Endothelial cell of umbilical vein (primary cell): ENCODE data around the gene TCF25. TPM values are rescaled to one million over a fixed set of nuclear protein-coding genes. Genes with fewer than 3 reads are reported as not detected.

Experiments used
- BruUV-seq: library from RNA; stranded (reverse); fragments of 400-500 nt; replicated peaks from 2 replicates; lab custom pipeline; 2021; lab: Mats Ljungman, UMichigan
- CTCF ChIA-PET: fragments of 300-600, 350-600 bp; sonication (Branson Sonifier 250); formaldehyde crosslinking; loops from one replicate; lab custom pipeline; 2021; ENCODE audit warnings: antibody characterized with exemption, inconsistent platforms; lab: Charles Lee
- POLR2A ChIA-PET: fragments of 300-600, 350-600 bp; sonication (Branson Sonifier 250); formaldehyde crosslinking; loops from one replicate; lab custom pipeline; 2021; ENCODE audit warnings: antibody characterized with exemption, inconsistent platforms; lab: Charles Lee
- DNase-seq: peaks from one replicate; pipeline ENCODE4 v3.0.0-alpha.2; 2011; ENCODE audit warnings: low read depth, low spot score
- FAIRE-seq: peaks from 2 replicates; lab custom pipeline; 2011; peaks lifted over from hg19 to GRCh38; lab: Jason Lieb, UNC
- H2AFZ ChIP-seq: 2 replicates; pipeline ENCODE4 v1.6.0; 2012; ENCODE audit warnings: low read depth, low read length, control low read depth, inconsistent platforms
- H3K27ac ChIP-seq: 2 replicates; pipeline ENCODE4 v1.5.1; 2011; ENCODE audit warnings: low read depth, mild to moderate bottlenecking, control low read depth, low read length, moderate library complexity; ENCODE audit not compliant: insufficient read depth
- H3K27me3 ChIP-seq, 2 experiments: 2 replicates each; pipeline versions ENCODE4 v1.6.0 to v1.6.1; 2011; ENCODE audit warnings: low read length in 2 of 2, mixed read lengths in 1 of 2; ENCODE audit not compliant: control insufficient read depth in 2 of 2, insufficient read depth in 2 of 2
- H3K36me3 ChIP-seq, 2 experiments: 2 replicates in 1 of 2; 3 replicates in 1 of 2; pipeline ENCODE4 v1.5.1; 2011; ENCODE audit warnings: low read length in 2 of 2, mild to moderate bottlenecking in 1 of 2, moderate library complexity in 1 of 2; ENCODE audit not compliant: control insufficient read depth in 2 of 2, insufficient read depth in 2 of 2; ENCODE audit errors: extremely low read depth in 1 of 2
- H3K4me1 ChIP-seq: 3 replicates; pipeline ENCODE4 v1.5.1; 2011; ENCODE audit warnings: mild to moderate bottlenecking, low read length; ENCODE audit not compliant: control insufficient read depth, insufficient read depth; ENCODE audit errors: extremely low read depth
- H3K4me2 ChIP-seq: 2 replicates; pipeline ENCODE4 v1.6.1; 2011; ENCODE audit warnings: low read length, control low read depth, mixed read lengths; ENCODE audit not compliant: insufficient read depth
- H3K4me3 ChIP-seq, 3 experiments: fragments of 200-600 bp in 1 of 3; sonication (generic), shearing (Covaris generic) in 1 of 3; replicated peaks in 1 of 3; 2 replicates each; pipeline ENCODE4 v1.5.1; 2011 to 2016; ENCODE audit warnings: control low read depth in 3 of 3, low read length in 3 of 3, mild to moderate bottlenecking in 2 of 3, inconsistent platforms in 1 of 3, low read depth in 1 of 3, moderate library complexity in 1 of 3; ENCODE audit not compliant: insufficient read depth in 1 of 3
- H3K79me2 ChIP-seq: 2 replicates; pipeline ENCODE4 v1.6.0; 2012; ENCODE audit warnings: low read length, inconsistent platforms; ENCODE audit not compliant: control insufficient read depth, insufficient read depth
- H3K9ac ChIP-seq: replicated peaks from 2 replicates; pipeline ENCODE3; 2011; ENCODE audit warnings: low read length, control low read depth; ENCODE audit not compliant: insufficient read depth; ENCODE audit errors: extremely low read depth
- H3K9me1 ChIP-seq: replicated peaks from 3 replicates; pipeline ENCODE4 v1.6.0; 2011; ENCODE audit warnings: mild to moderate bottlenecking, low read length; ENCODE audit not compliant: control insufficient read depth, insufficient read depth; ENCODE audit errors: extremely low read depth
- H3K9me3 ChIP-seq: replicated peaks from 2 replicates; pipeline ENCODE4 v1.5.1; 2012; ENCODE audit warnings: low read length, inconsistent platforms; ENCODE audit not compliant: control insufficient read depth, insufficient read depth
- H4K20me1 ChIP-seq: replicated peaks from 2 replicates; pipeline ENCODE3; 2011; ENCODE audit warnings: mild to moderate bottlenecking, low read length; ENCODE audit not compliant: control insufficient read depth, insufficient read depth; ENCODE audit errors: extremely low read depth
- CTCF ChIP-seq, 2 donors: IDR thresholded peaks; 1 replicate in 1 of 2; 2 replicates in 1 of 2; pipeline ENCODE4 v1.5.1; 2011; ENCODE audit warnings: low read length in 2 of 2, mild to moderate bottlenecking in 2 of 2, moderate library complexity in 2 of 2, control low read depth in 1 of 2, inconsistent platforms in 1 of 2, low read depth in 1 of 2; ENCODE audit not compliant: insufficient read depth in 1 of 2; ENCODE audit errors: extremely low read depth in 1 of 2
- EZH2 ChIP-seq: IDR thresholded peaks from 2 replicates; pipeline ENCODE4 v1.6.1; 2012; ENCODE audit warnings: borderline replicate concordance, low read depth, mild to moderate bottlenecking, moderate library complexity, low read length, inconsistent platforms; ENCODE audit not compliant: severe bottlenecking
- FOS ChIP-seq: IDR thresholded peaks from 2 replicates; pipeline ENCODE4 v1.6.1; 2011; ENCODE audit warnings: mild to moderate bottlenecking, low read length, moderate library complexity, borderline replicate concordance; ENCODE audit not compliant: insufficient read depth
- GATA2 ChIP-seq: IDR thresholded peaks from 2 replicates; pipeline ENCODE4 v1.7.0; 2011; ENCODE audit warnings: low read depth, mild to moderate bottlenecking, moderate library complexity, mixed read lengths, low read length; ENCODE audit not compliant: insufficient read length, insufficient read depth
- JUN ChIP-seq: IDR thresholded peaks from 2 replicates; pipeline ENCODE4 v1.6.1; 2011; ENCODE audit warnings: borderline replicate concordance, low read depth; ENCODE audit not compliant: insufficient read length, insufficient read depth
- MAX ChIP-seq: IDR thresholded peaks from 2 replicates; pipeline ENCODE4 v1.6.1; 2011; ENCODE audit not compliant: insufficient read depth, insufficient read length
- MYC ChIP-seq: IDR thresholded peaks from one replicate; pipeline ENCODE4 v1.6.1; 2011; ENCODE audit warnings: mild to moderate bottlenecking, low read depth, low read length
- POLR2A ChIP-seq: IDR thresholded peaks from 2 replicates; pipeline ENCODE4 v1.6.1; 2012; ENCODE audit warnings: low read depth, mild to moderate bottlenecking, control low read depth, low read length
- POLR2AphosphoS5 ChIP-seq: IDR thresholded peaks from 2 replicates; pipeline ENCODE4 v1.6.1; 2012; ENCODE audit warnings: low read depth, mild to moderate bottlenecking, control low read depth, low read length, moderate library complexity; ENCODE audit not compliant: insufficient read depth
- dilution Hi-C: fragments of 300-500 bp; cut with MboI; formaldehyde crosslinking; loops from one replicate; pipeline ENCODE4 v1.15.0; 2019; ENCODE audit warnings: low sequenced_read_pairs; ENCODE audit not compliant: extremely low pct_ligation_motif_present
- intact Hi-C: fragments of 100-400 bp; cut with micrococcal nuclease; formaldehyde crosslinking; loops from one replicate; pipeline ENCODE4 v1.10.0; 2022
- polyA plus RNA-seq, 4 experiments: library from polyadenylated mRNA; depleted of rRNA in 3 of 4; stranded (reverse) in 3 of 4; unstranded in 1 of 4; fragments of >200 nt; gene quantifications; 2 replicates each; pipeline versions ENCODE4 v1.2.1 to v1.2.3, GENCODE V29; 2011 to 2012; ENCODE audit warnings: missing spikeins in 1 of 4
- total RNA-seq: library from RNA; stranded (reverse); gene quantifications from 2 replicates; pipeline ENCODE4 v1.2.3, GENCODE V29; 2021

TCF25 gene
- total and polyA plus RNA-seq, 2 donors (not counting 3 experiments of a cell fraction or from before 2014, with no cell fraction given), result 193 to 234 TPM

GRCh38 chr16:89890200-89890599, 16.8 kb downstream of the TCF25 start:
- Histone ChIP-seq H3K4me3 (no peak overlapping the region), H3K36me3 (peaks cover 21 to 50% of the 10 kb centered on the region in 2 experiments), H3K4me2 (no peak overlapping the region), H4K20me1 (no peaks in the 10 kb centered on the region), H2AFZ (no peak overlapping the region), H3K9me3 (no peaks in the 10 kb centered on the region), H3K9me1 (no peaks in the 10 kb centered on the region), H3K27me3 (no peaks in the 10 kb centered on the region), H3K79me2 (no peaks in the 10 kb centered on the region), H3K9ac (no peak overlapping the region), H3K27ac (no peak overlapping the region), H3K4me1 (no peaks in the 10 kb centered on the region)
- BruUV-seq, result no TSS peak
- intact Hi-C loops, result no loop called here
- POLR2A ChIA-PET, result no interaction called here
- FAIRE-seq (no peak), DNase-seq (no peak)
- CTCF ChIA-PET, result interaction anchor here (0.8 to 1.4 kb wide), 2 partner anchors 24 to 184 kb away, joined by 3 to 4 read pairs; no protein-coding TSS in a partner anchor
- dilution Hi-C loops, result no loop called here
- TF ChIP-seq CTCF (IDR thresholded peaks at IDR 0.05; ENCODE audit: extremely low read depth in 1 of 2, insufficient read depth in 1 of 2, low read depth in 1 of 2, low read length in 2 of 2) (no peak), MYC (no peak), FOS (no peak), JUN (no peak), EZH2 (no peak), POLR2A (no peak), POLR2AphosphoS5 (no peak), GATA2 (no peak), MAX (no peak)
